ENCODE results near the gene BICD1.

- no peak for TF ChIP-seq ZNF274 (IDR thresholded peaks at IDR 0.05; ENCODE audit: low read depth, low read length)
- no peak for TF ChIP-seq SUZ12 (IDR thresholded peaks at IDR 0.05; ENCODE audit: extremely low read depth, insufficient read depth, insufficient read length)
Observed at GRCh38 chr12:32400866-32401265, 294.2 kb downstream of the BICD1 start.

Data from NT2/D1 (cell line).